Measurements from ENCODE around the gene PRPF40B.

Gene PRPF40B

DNA sequence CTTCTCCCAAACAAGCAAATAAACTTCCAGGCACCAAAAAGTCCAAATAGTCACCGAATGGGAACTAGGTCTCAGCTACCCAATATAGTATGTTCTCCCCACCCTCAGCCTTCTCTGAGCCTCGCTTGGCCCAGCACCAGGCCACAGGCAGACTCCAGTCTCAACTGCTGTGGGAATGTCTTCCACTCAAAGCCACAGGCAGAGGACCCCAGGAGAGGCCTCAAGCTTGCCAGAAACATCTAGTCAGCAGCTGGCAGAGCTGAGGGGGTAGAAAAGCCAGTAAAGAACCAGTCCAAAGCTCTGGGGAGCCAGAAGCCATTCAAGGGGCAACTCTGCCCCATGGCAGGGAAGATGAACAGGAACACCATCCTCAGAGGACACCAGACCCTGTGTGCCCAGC lies 42.0 kb downstream of the PRPF40B start:
- H3K27me3 ChIP-seq, result no peaks in the 10 kb centered on the region
- H3K4me1 ChIP-seq, result peaks cover 97% of the 10 kb centered on the region
- peak overlapping the region; percentile 100 for H3K27ac ChIP-seq
- H3K36me3 ChIP-seq, result 0 out of 2 replicates have a peak, but pooled peaks cover 5% of the 10 kb centered on the region
- TF ChIP-seq Cebpa-rat (IDR thresholded peaks at IDR 0.05), result no peak
- H3K9me3 ChIP-seq, result no peaks in the 10 kb centered on the region
- no peak overlapping the region for H3K4me3 ChIP-seq
- H3K9ac ChIP-seq, result peak overlapping the region; percentile 89; the same call in 1 of the 2 replicates
- H4K20me1 ChIP-seq, result no peaks in the 10 kb centered on the region
- peak overlapping the region; percentile 96 for H3K4me2 ChIP-seq

DNA sequence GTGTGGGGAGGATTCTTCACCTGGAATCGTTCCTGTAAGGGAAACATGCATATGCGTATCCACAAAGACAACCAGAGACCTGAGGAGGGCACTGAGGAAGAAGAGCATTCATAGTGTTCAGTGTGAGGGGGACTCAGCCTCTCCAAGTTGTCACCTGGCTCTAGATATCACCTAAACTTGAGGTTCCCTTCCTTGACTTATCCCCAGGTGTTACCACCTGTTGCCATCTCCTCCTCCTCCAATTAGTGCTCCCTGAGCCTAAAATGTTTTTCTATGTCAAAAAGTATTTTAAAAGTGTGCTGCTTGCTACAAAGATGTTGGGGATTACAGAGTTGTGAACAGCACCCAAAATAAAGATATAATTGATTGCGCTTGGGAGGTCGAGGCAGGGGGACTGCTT lies 42.8 kb downstream of the PRPF40B start:
- no peaks in the 10 kb centered on the region for H4K20me1 ChIP-seq
- H3K9ac ChIP-seq, result no peak overlapping the region
- peaks cover 97% of the 10 kb centered on the region for H3K4me1 ChIP-seq
- TF ChIP-seq Cebpa-rat (IDR thresholded peaks at IDR 0.05), result no peak
- no peaks in the 10 kb centered on the region for H3K36me3 ChIP-seq
- H3K9me3 ChIP-seq, result no peaks in the 10 kb centered on the region
- H3K27ac ChIP-seq, result peak overlapping the region; percentile 100
- peak overlapping the region; percentile 96 for H3K4me2 ChIP-seq
- H3K4me3 ChIP-seq, result no peak overlapping the region
- H3K27me3 ChIP-seq, result no peaks in the 10 kb centered on the region

DNA sequence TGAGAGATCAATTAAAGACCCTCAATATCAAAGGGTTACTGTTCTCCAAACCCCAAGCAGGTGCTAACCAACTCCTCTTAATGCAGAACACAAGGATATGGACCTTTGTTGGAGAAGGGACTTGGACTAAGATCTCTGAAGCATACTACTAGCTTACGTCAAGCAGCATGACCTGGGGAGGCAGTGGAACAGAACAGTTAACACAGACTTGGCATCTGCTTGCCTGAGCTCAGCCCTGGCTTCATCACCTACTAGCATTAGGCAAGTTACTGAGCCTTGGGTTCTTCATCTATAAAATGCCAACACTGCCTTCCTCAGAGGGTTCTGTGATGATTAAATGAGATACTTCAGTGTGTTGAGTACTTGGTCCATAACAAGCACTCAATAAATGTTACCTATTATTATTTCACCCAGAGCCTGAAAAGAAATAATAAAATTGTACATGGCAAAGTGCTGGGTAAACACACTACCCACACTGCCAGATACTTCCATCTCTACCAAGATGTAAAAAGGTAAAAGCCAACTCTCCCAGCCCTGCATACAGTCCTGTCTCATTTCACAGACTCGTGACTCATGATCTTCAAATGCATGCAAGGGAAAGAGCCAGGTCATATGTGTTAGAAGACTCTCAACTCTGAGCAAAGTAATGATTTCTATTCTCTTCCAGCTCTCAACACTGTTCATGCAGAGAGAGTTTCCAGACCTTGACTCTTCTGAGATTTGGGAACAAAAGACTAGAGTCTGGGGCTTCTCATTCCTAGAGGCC lies 44.1 kb downstream of the PRPF40B start:
- H3K27ac ChIP-seq, result peak overlapping the region; percentile 100
- no peak for TF ChIP-seq Cebpa-rat (IDR thresholded peaks at IDR 0.05)
- H3K4me2 ChIP-seq, result peak overlapping the region; percentile 96
- no peak overlapping the region for H3K9ac ChIP-seq
- H3K4me3 ChIP-seq, result no peak overlapping the region
- H3K27me3 ChIP-seq, result no peaks in the 10 kb centered on the region
- H3K4me1 ChIP-seq, result peaks cover 97% of the 10 kb centered on the region
- no peaks in the 10 kb centered on the region for H3K36me3 ChIP-seq
- no peaks in the 10 kb centered on the region for H4K20me1 ChIP-seq
- no peaks in the 10 kb centered on the region for H3K9me3 ChIP-seq

DNA sequence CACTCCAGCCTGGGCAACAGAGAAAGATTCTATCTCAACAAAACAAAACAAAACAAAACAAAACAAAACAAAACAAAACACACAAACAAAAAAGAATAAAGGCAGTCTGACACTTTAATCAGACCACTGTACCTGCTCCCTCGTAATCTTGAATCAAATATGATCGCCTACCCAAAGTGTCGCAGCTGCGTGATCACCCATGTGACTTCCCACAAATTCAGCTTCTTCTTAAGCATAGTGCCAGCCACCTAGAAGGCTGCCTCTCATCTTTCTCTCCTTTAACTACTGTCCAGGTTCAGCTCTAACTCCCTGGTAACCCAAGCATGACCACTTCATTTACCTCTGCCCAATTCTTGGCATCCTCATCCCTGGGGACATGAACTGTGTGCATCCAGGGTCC lies 46.4 kb downstream of the PRPF40B start:
- no peak for TF ChIP-seq Cebpa-rat (IDR thresholded peaks at IDR 0.05)
- peak overlapping the region; percentile 88 for H3K27ac ChIP-seq
- no peak overlapping the region for H3K4me3 ChIP-seq
- H3K4me1 ChIP-seq, result peaks cover 98% of the 10 kb centered on the region
- H3K36me3 ChIP-seq, result no peaks in the 10 kb centered on the region
- no peaks in the 10 kb centered on the region for H3K9me3 ChIP-seq
- 0 out of 2 replicates have a peak overlapping the region, but pooled peaks have one; percentile 75 for H3K9ac ChIP-seq
- no peaks in the 10 kb centered on the region for H4K20me1 ChIP-seq
- H3K4me2 ChIP-seq, result peak overlapping the region; percentile 86
- no peaks in the 10 kb centered on the region for H3K27me3 ChIP-seq

DNA sequence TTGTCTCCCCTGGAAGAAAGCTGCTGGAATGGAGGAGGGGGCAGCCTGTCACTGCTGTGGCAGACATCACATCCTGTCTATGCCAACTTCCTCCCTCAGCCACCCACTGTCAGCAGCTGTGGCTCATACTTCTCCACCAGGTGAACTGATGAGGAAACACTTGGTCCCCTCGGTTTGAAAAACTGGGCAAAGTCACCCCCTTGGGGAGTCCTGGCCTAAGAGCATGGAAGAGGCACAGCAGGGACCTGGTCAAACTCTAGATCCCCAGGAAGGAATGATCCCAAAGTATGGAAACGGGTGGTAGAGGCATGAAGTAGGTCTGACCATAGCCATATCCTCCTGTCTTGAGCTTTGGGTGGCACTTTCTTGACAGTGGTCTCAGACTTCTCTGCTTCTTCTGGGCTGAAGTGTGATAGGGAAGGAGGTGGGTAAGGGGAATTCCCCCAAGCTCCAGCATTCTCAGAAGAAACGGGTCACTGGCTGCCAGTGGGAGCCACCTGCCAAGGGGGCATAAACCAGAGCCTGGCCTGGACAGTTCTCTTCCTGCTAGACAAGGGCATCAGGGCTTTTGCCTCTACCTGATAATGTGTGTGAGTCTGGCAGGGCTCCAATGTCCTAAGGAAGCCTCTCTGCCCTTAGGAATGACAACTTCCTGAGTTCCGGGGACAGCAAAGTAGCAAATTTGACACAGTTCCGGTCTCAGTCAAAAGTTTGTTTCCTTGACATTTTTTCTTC lies 47.8 kb downstream of the PRPF40B start:
- Histone ChIP-seq H3K36me3 (no peaks in the 10 kb centered on the region), H3K4me3 (no peak overlapping the region), H3K4me1 (peaks cover 92% of the 10 kb centered on the region), H3K27me3 (no peaks in the 10 kb centered on the region), H3K9ac (peak overlapping the region; percentile 75), H3K27ac (peak overlapping the region; percentile 88), H3K9me3 (no peaks in the 10 kb centered on the region), H3K4me2 (peak overlapping the region; percentile 86), H4K20me1 (no peaks in the 10 kb centered on the region)
- no peak for TF ChIP-seq Cebpa-rat (IDR thresholded peaks at IDR 0.05)

DNA sequence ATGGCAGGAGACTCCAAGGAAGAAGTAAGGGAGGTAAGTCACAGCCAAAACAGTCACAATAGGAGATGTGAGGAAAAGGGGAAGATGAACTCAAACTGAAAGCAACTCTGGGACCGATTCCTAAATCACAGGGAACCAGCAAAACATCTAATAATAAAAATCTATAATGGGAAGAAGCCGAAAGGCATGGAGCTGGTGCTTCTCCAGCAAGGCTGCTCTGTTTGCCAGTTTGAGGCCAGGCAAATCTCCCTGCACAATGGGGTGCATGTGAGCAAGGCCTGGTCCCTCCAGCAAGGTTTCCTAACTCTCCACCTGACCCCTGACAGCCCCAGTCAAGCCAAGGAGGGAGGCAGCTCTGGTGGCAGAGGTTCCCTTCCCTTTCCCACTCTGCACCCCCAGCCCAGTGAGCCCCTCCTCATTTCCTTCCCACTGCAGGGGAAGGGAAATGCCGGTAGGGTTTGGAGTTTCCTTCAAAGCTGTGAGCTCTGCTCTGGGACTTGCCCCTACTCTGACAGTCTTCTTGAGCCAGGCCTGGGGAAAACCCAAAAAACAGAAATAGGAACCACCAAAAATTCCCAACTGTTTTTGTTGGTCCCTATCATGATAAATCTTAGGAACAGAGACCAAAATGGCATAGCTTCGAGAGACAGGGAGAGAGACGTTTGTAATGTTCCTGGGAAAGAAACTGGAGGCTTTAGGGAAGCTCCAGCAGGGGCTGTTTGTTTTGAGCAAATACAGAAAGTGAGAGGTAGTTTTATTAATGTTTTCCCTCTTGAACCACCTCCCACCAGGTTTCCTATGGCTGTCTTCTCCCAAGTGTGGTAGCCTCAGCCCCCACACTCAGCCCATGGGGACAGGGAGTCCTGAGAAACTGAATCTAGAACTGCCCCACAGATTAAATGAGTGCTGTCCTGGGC lies 49.2 kb downstream of the PRPF40B start:
- no peak for TF ChIP-seq Cebpa-rat (IDR thresholded peaks at IDR 0.05)
- Histone ChIP-seq H3K4me1 (peaks cover 78% of the 10 kb centered on the region), H3K4me3 (no peak overlapping the region)

DNA sequence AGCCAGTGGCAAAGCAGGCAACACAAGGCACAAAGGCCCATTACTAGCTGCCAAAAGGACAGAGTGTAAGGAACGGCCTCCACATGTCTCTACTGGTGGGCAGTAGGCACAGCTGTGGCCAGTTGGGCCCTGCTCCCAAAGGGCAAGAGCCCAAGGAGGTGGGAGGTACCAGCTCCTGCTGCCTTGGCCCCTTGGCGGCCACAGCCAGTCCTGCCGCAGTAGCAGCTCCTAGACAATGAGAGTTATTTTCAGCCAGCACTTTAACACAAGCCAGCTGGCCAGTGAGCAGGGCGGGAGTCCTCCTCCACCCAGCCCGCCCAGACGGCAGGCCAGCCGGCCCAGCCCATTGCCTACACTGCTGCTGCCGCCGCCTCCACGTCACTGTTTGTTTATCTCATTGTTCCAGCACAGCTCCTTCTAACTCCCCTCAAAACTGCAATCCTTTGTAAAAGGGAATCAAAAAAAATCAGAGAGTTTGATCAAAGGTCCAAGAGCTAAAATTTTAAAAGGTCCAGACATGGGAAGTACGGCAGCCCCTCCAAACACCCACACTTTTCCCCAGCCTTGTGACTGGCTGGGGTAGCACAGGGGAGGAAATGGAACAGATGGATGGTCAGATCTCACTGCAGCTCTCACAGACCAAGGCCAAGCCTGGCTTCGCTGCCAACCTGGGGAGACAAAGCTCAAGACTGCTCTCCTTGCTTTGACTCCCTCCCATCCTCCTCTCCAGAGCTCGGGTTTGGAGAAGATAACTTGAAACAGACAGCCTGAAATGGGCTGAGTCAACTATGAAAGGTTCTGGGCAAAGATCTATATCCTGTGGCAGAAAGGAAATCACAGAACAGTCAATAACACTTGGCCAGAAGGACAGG lies 50.3 kb downstream of the PRPF40B start:
- no peak for TF ChIP-seq Cebpa-rat (IDR thresholded peaks at IDR 0.05)
- Histone ChIP-seq H3K36me3 (no peaks in the 10 kb centered on the region), H3K9ac (peak overlapping the region; percentile 11; the same call in 1 of the 2 replicates), H3K4me3 (no peak overlapping the region), H3K9me3 (no peaks in the 10 kb centered on the region), H3K4me1 (peaks cover 68% of the 10 kb centered on the region), H4K20me1 (no peaks in the 10 kb centered on the region), H3K4me2 (peak overlapping the region; percentile 86), H3K27me3 (no peaks in the 10 kb centered on the region), H3K27ac (peak overlapping the region; percentile 88)

More for the DNA sequence above, 49.2 kb downstream of the PRPF40B start:
- Histone ChIP-seq H3K36me3 (no peaks in the 10 kb centered on the region), H3K4me2 (peak overlapping the region; percentile 86), H3K9me3 (no peaks in the 10 kb centered on the region), H4K20me1 (no peaks in the 10 kb centered on the region), H3K27ac (peak overlapping the region; percentile 88), H3K27me3 (no peaks in the 10 kb centered on the region), H3K9ac (peak overlapping the region; percentile 75)

DNA sequence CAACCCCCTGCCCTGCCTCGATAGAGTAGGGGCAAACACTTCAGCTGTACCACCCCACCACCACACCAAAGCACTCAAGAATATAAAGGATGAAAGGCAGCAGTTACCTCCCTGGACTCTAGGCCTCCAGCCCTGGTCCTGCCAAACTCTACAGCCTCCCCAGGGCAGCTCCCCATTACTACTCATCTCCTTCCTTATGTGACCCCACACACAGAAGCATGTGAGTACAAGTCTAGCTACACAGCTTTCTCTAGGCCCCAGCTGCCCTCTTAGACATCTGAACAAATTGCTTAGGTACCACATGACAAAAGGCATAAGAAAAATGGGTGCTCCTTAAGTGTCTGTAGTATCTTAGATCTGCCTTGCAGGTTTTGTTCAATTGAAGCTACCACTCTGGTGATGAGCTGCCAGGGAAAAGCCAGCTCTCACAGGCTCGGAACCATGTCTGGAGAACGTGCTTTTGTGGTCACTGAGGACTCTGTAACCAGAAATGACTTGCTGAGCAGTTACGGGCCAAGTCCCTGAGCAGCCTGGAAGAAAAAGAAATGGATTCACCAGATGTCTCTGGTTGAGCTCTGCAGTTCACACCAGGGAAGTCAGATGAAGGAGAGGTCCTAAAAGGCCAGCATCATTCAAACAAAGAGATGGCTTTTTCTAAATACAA lies 51.1 kb downstream of the PRPF40B start:
- Histone ChIP-seq H3K4me2 (peak overlapping the region; percentile 86), H3K4me3 (no peak overlapping the region), H3K9ac (peak overlapping the region; percentile 11; the same call in 1 of the 2 replicates), H3K36me3 (no peaks in the 10 kb centered on the region), H4K20me1 (no peaks in the 10 kb centered on the region), H3K27ac (peak overlapping the region; percentile 88), H3K9me3 (no peaks in the 10 kb centered on the region), H3K27me3 (no peaks in the 10 kb centered on the region), H3K4me1 (peaks cover 61% of the 10 kb centered on the region)
- no peak for TF ChIP-seq Cebpa-rat (IDR thresholded peaks at IDR 0.05)
